ENCODE results near the gene SHH.

DNA sequence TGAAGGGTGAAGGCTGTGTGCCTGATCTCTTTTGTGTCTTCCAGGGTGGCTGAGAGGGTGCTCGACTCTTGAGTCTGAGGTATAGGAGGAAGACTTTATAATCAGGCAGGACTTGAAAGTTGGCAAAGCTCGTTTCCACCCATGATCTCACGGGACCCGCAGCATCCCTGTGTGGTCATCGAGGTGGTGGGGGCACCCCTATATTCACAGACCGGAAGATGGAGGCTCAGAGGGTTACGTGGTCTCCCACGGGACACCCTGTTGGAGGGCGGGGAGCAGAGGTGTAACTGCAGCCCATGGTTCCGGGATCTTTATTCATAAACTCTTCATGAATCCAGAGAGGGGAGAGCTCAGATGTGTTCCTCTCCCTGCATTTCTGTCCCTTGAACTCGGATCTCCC is 9.6 kb upstream of the SHH start:
- TF ChIP-seq, protein P1, sequence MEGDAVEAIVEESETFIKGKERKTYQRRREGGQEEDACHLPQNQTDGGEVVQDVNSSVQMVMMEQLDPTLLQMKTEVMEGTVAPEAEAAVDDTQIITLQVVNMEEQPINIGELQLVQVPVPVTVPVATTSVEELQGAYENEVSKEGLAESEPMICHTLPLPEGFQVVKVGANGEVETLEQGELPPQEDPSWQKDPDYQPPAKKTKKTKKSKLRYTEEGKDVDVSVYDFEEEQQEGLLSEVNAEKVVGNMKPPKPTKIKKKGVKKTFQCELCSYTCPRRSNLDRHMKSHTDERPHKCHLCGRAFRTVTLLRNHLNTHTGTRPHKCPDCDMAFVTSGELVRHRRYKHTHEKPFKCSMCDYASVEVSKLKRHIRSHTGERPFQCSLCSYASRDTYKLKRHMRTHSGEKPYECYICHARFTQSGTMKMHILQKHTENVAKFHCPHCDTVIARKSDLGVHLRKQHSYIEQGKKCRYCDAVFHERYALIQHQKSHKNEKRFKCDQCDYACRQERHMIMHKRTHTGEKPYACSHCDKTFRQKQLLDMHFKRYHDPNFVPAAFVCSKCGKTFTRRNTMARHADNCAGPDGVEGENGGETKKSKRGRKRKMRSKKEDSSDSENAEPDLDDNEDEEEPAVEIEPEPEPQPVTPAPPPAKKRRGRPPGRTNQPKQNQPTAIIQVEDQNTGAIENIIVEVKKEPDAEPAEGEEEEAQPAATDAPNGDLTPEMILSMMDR (IDR thresholded peaks at IDR 0.05; ENCODE audit: low read depth, low read length, poor library complexity, severe bottlenecking): no peak
- TF ChIP-seq EZH2phosphoT487 (IDR thresholded peaks at IDR 0.05; ENCODE audit: borderline replicate concordance, low read length): no peak
